Activated CD4-positive, alpha-beta T cell treated with anti-CD3 and anti-CD28 coated beads for 36 hours (primary cell): ENCODE data around the gene VPS13D. TPM values are rescaled to one million over a fixed set of nuclear protein-coding genes. Genes with fewer than 3 reads are reported as not detected.
A peak's percentile ranks its signal among the peaks of the same experiment; 100 is the strongest.
"Not testable (repeated sequence)": the region's sequence is repeated elsewhere in the genome, so short reads cannot be mapped to it uniquely, and the experiment has no call there.

Experiments used
- ATAC-seq: fragments of 200-7000 bp; cut with Tn5 transposase; one replicate; pipeline ENCODE4 v1.10.0; 2021; ENCODE audit warnings: mild to moderate bottlenecking, moderate library complexity
- CTCF ChIA-PET: fragments of 350-600 bp; sonication (Branson Sonifier 250); formaldehyde crosslinking; loops from one replicate; lab custom pipeline; 2021; ENCODE audit warnings: antibody characterized with exemption; lab: Charles Lee
- POLR2A ChIA-PET: fragments of 350-600 bp; sonication (Branson Sonifier 250); formaldehyde crosslinking; loops from one replicate; lab custom pipeline; 2021; ENCODE audit warnings: antibody characterized with exemption, inconsistent platforms; lab: Charles Lee
- DNase-seq: peaks from one replicate; pipeline ENCODE4 v3.0.0-alpha.2; 2020
- H3K27ac Mint-ChIP-seq: one replicate; pipeline ENCODE4 v1.8.0; 2021; ENCODE audit warnings: mixed read lengths
- H3K27me3 Mint-ChIP-seq: one replicate; pipeline ENCODE4 v1.8.0; 2021; ENCODE audit warnings: mixed read lengths
- H3K36me3 Mint-ChIP-seq: one replicate; pipeline ENCODE4 v1.8.0; 2021; ENCODE audit warnings: low read depth, mixed read lengths
- H3K4me1 Mint-ChIP-seq: one replicate; pipeline ENCODE4 v1.8.0; 2021; ENCODE audit warnings: mixed read lengths
- H3K4me3 Mint-ChIP-seq: one replicate; pipeline ENCODE4 v1.8.0; 2021; ENCODE audit warnings: mild to moderate bottlenecking, moderate library complexity, mixed read lengths
- H3K9me3 Mint-ChIP-seq: one replicate; pipeline ENCODE4 v1.8.0; 2021; ENCODE audit warnings: low read depth, mixed read lengths
- intact Hi-C, 2 experiments: fragments of 100-400 bp; cut with DNase I in 1 of 2; cut with micrococcal nuclease in 1 of 2; formaldehyde crosslinking; loops; one replicate each; pipeline versions ENCODE4 v1.14.2 to v1.15.1; 2022 to 2024; cut with DNase I, micrococcal nuclease
- total RNA-seq, 2 experiments: library from RNA; stranded (reverse); gene quantifications; one replicate each; pipeline ENCODE4 v1.2.3, GENCODE V29; 2021

VPS13D gene
- total RNA-seq, 2 experiments from 2014 or later: 20.6 to 22.9 TPM

GRCh38 chr1:12530462-12531178 lies 300.8 kb downstream of the VPS13D start:
- intact Hi-C loops: no loop called here
- ATAC-seq (no peak), DNase-seq (no peak)
- no peak overlapping the region for H3K27ac Mint-ChIP-seq
- peaks cover 10% of the 10 kb centered on the region for H3K4me1 Mint-ChIP-seq
- CTCF ChIA-PET: no interaction called here
- peaks cover 6% of the 10 kb centered on the region for H3K36me3 Mint-ChIP-seq
- H3K9me3 Mint-ChIP-seq: peaks cover 4% of the 10 kb centered on the region
- H3K27me3 Mint-ChIP-seq: no peaks in the 10 kb centered on the region
- H3K4me3 Mint-ChIP-seq: no peak overlapping the region
- POLR2A ChIA-PET: no interaction called here

- peaks cover 10% of the 10 kb centered on the region for H3K4me1 Mint-ChIP-seq
- POLR2A ChIA-PET: no interaction called here
- H3K36me3 Mint-ChIP-seq: peaks cover 9% of the 10 kb centered on the region
- H3K27me3 Mint-ChIP-seq: no peaks in the 10 kb centered on the region
- peaks cover 4% of the 10 kb centered on the region for H3K9me3 Mint-ChIP-seq
- H3K4me3 Mint-ChIP-seq: no peak overlapping the region
- no peak for ATAC-seq
- intact Hi-C loops: no loop called here
- DNase-seq: no peak
- H3K27ac Mint-ChIP-seq: no peak overlapping the region
- CTCF ChIA-PET: no interaction called here
These were observed 301.3 kb downstream of the VPS13D start for GRCh38 chr1:12531179-12531499.

- no peak overlapping the region for H3K27ac Mint-ChIP-seq
- ATAC-seq: no peak
- H3K36me3 Mint-ChIP-seq: peaks cover 19% of the 10 kb centered on the region
- intact Hi-C loops: no loop called here
- peaks cover 10% of the 10 kb centered on the region for H3K4me1 Mint-ChIP-seq
- peaks cover 9% of the 10 kb centered on the region for H3K9me3 Mint-ChIP-seq
- CTCF ChIA-PET: no interaction called here
- no peak for DNase-seq
- POLR2A ChIA-PET: no interaction called here
- no peaks in the 10 kb centered on the region for H3K27me3 Mint-ChIP-seq
- no peak overlapping the region for H3K4me3 Mint-ChIP-seq
These were observed 302.8 kb downstream of the VPS13D start for GRCh38 chr1:12532405-12533315.

- ChIA-PET CTCF (interaction anchor here (0.6 to 1.5 kb wide), 3 partner anchors 22 to 200 kb away, joined by 3 read pairs; no protein-coding TSS in a partner anchor), POLR2A (interaction anchor here (0.7 kb wide), 1 partner anchor 99 kb away, joined by 7 read pairs; no protein-coding TSS in a partner anchor)
- H3K36me3 Mint-ChIP-seq: peaks cover 20% of the 10 kb centered on the region
- no peak for ATAC-seq
- peaks cover 2% of the 10 kb centered on the region for H3K4me1 Mint-ChIP-seq
- intact Hi-C loops: no loop called here
- peaks cover 9% of the 10 kb centered on the region for H3K9me3 Mint-ChIP-seq
- no peak for DNase-seq
- no peak overlapping the region for H3K4me3 Mint-ChIP-seq
- H3K27ac Mint-ChIP-seq: no peak overlapping the region
- H3K27me3 Mint-ChIP-seq: no peaks in the 10 kb centered on the region
These were observed 306.3 kb downstream of the VPS13D start for GRCh38 chr1:12536023-12536639.

- H3K27ac Mint-ChIP-seq: peak overlapping the region; percentile 15
- DNase-seq (no peak), ATAC-seq (no peak)
- H3K9me3 Mint-ChIP-seq: peaks cover 9% of the 10 kb centered on the region
- H3K36me3 Mint-ChIP-seq: peaks cover 20% of the 10 kb centered on the region
- intact Hi-C loops: no loop called here
- H3K4me3 Mint-ChIP-seq: no peak overlapping the region
- peaks cover 2% of the 10 kb centered on the region for H3K4me1 Mint-ChIP-seq
- ChIA-PET CTCF (interaction anchor here (0.6 kb wide), 1 partner anchor 123 kb away, joined by 3 read pairs; no protein-coding TSS in a partner anchor), POLR2A (no interaction called here)
- no peaks in the 10 kb centered on the region for H3K27me3 Mint-ChIP-seq
These were observed 307.5 kb downstream of the VPS13D start for GRCh38 chr1:12537294-12537693.

GRCh38 chr1:12537906-12538461 lies 308.2 kb downstream of the VPS13D start:
- Mint-ChIP-seq H3K9me3 (peaks cover 9% of the 10 kb centered on the region), H3K27ac (peak overlapping the region; percentile 8), H3K4me1 (peaks cover 2% of the 10 kb centered on the region), H3K4me3 (no peak overlapping the region), H3K27me3 (no peaks in the 10 kb centered on the region), H3K36me3 (peaks cover 20% of the 10 kb centered on the region)
- intact Hi-C loops: no loop called here
- POLR2A ChIA-PET: no interaction called here
- CTCF ChIA-PET: interaction anchor here (0.6 to 0.8 kb wide), 2 partner anchors 40 to 124 kb away, joined by 3 to 6 read pairs; no protein-coding TSS in a partner anchor
- ATAC-seq (no peak), DNase-seq (no peak)

- H3K4me3 Mint-ChIP-seq, H3K9me3 Mint-ChIP-seq, ATAC-seq, H3K27me3 Mint-ChIP-seq, DNase-seq, POLR2A ChIA-PET, intact Hi-C loops, H3K27ac Mint-ChIP-seq, H3K4me1 Mint-ChIP-seq: not testable (repeated sequence)
- CTCF ChIA-PET: interaction anchor here (0.5 to 0.8 kb wide), 2 partner anchors 40 to 147 kb away, joined by 3 to 6 read pairs; no protein-coding TSS in a partner anchor
- peaks cover 20% of the 10 kb centered on the region for H3K36me3 Mint-ChIP-seq
These were observed 308.7 kb downstream of the VPS13D start for GRCh38 chr1:12538536-12538935.

- DNase-seq: no peak
- Mint-ChIP-seq H3K36me3 (peaks cover 18% of the 10 kb centered on the region), H3K27me3 (peaks cover under 1% of the 10 kb centered on the region), H3K9me3 (peaks cover 9% of the 10 kb centered on the region), H3K4me3 (no peak overlapping the region), H3K4me1 (no peaks in the 10 kb centered on the region), H3K27ac (no peak overlapping the region)
- no peak for ATAC-seq
- POLR2A ChIA-PET: no interaction called here
- CTCF ChIA-PET: no interaction called here
- intact Hi-C loops: no loop called here
These were observed 309.5 kb downstream of the VPS13D start for GRCh38 chr1:12539320-12539704.

GRCh38 chr1:12539705-12540579 lies 310.1 kb downstream of the VPS13D start:
- Mint-ChIP-seq H3K4me3 (no peak overlapping the region), H3K36me3 (peaks cover 18% of the 10 kb centered on the region), H3K9me3 (peaks cover 9% of the 10 kb centered on the region), H3K4me1 (peaks cover 1% of the 10 kb centered on the region), H3K27me3 (peaks cover 3% of the 10 kb centered on the region), H3K27ac (no peak overlapping the region)
- POLR2A ChIA-PET: no interaction called here
- DNase-seq (no peak), ATAC-seq (no peak)
- intact Hi-C loops: no loop called here
- CTCF ChIA-PET: no interaction called here

- CTCF ChIA-PET: interaction anchor here (0.7 kb wide), 1 partner anchor 21 kb away, joined by 3 read pairs; no protein-coding TSS in a partner anchor
- ATAC-seq (no peak), DNase-seq (no peak)
- intact Hi-C loops: no loop called here
- POLR2A ChIA-PET: no interaction called here
- H3K36me3 Mint-ChIP-seq: peaks cover 14% of the 10 kb centered on the region
- no peak overlapping the region for H3K4me3 Mint-ChIP-seq
- peaks cover 4% of the 10 kb centered on the region for H3K4me1 Mint-ChIP-seq
- H3K9me3 Mint-ChIP-seq: peaks cover 5% of the 10 kb centered on the region
- H3K27me3 Mint-ChIP-seq: peaks cover 3% of the 10 kb centered on the region
- no peak overlapping the region for H3K27ac Mint-ChIP-seq
These were observed 310.9 kb downstream of the VPS13D start for GRCh38 chr1:12540580-12541273.
